Progenitor cell of endocrine pancreas (in vitro differentiated cells): ENCODE data around the gene GID4. TPM values are rescaled to one million over a fixed set of nuclear protein-coding genes. Genes with fewer than 3 reads are reported as not detected.
A peak's percentile ranks its signal among the peaks of the same experiment; 100 is the strongest.

Experiments
- DNase-seq: peaks from one replicate; pipeline ENCODE4 v3.0.0; 2021; ENCODE audit warnings: low spot score; ENCODE audit not compliant: unreplicated experiment
- H3K27ac Mint-ChIP-seq: 2 replicates; pipeline ENCODE4 v1.8.0; 2021; ENCODE audit warnings: mild to moderate bottlenecking, moderate library complexity, mixed read lengths
- H3K27me3 Mint-ChIP-seq: 2 replicates; pipeline ENCODE4 v1.8.0; 2021; ENCODE audit warnings: mixed read lengths
- H3K36me3 Mint-ChIP-seq: 2 replicates; pipeline ENCODE4 v1.8.0; 2022; ENCODE audit warnings: mixed read lengths; ENCODE audit not compliant: insufficient read depth
- H3K4me1 Mint-ChIP-seq: 2 replicates; pipeline ENCODE4 v1.8.0; 2021; ENCODE audit warnings: low read depth, mixed read lengths
- H3K4me3 Mint-ChIP-seq: 2 replicates; pipeline ENCODE4 v1.8.0; 2021; ENCODE audit warnings: low read depth, mild to moderate bottlenecking, moderate library complexity, mixed read lengths
- H3K9me3 Mint-ChIP-seq: 2 replicates; pipeline ENCODE4 v1.8.0; 2021; ENCODE audit warnings: low read depth, mixed read lengths
- total RNA-seq: library from RNA; stranded (reverse); gene quantifications from 2 replicates; pipeline ENCODE4 v1.2.1, GENCODE V29; 2021
- TF ChIP-seq, protein P1 (sequence below): fragments of 200-600 bp; sonication (generic); IDR thresholded peaks from one replicate; pipeline ENCODE4 v1.5.0; 2021; ENCODE audit warnings: antibody characterized with exemption, mild to moderate bottlenecking; ENCODE audit not compliant: unreplicated experiment

GID4 gene
- total RNA-seq, 1 donor from 2014 or later = 12.1 TPM

- no peak overlapping the region for H3K4me3 Mint-ChIP-seq
- peaks cover 1% of the 10 kb centered on the region for H3K4me1 Mint-ChIP-seq
- H3K9me3 Mint-ChIP-seq = no peaks in the 10 kb centered on the region
- no peak for DNase-seq
- H3K27me3 Mint-ChIP-seq = peaks cover 3% of the 10 kb centered on the region
- no peak overlapping the region for H3K27ac Mint-ChIP-seq
- TF ChIP-seq, protein P1, sequence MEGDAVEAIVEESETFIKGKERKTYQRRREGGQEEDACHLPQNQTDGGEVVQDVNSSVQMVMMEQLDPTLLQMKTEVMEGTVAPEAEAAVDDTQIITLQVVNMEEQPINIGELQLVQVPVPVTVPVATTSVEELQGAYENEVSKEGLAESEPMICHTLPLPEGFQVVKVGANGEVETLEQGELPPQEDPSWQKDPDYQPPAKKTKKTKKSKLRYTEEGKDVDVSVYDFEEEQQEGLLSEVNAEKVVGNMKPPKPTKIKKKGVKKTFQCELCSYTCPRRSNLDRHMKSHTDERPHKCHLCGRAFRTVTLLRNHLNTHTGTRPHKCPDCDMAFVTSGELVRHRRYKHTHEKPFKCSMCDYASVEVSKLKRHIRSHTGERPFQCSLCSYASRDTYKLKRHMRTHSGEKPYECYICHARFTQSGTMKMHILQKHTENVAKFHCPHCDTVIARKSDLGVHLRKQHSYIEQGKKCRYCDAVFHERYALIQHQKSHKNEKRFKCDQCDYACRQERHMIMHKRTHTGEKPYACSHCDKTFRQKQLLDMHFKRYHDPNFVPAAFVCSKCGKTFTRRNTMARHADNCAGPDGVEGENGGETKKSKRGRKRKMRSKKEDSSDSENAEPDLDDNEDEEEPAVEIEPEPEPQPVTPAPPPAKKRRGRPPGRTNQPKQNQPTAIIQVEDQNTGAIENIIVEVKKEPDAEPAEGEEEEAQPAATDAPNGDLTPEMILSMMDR = no peak
- H3K36me3 Mint-ChIP-seq = peaks cover 19% of the 10 kb centered on the region
Measured at GRCh38 chr17:18008496-18009268, 30.5 kb upstream of the GID4 start.

- TF ChIP-seq, protein P1 = no peak
- Mint-ChIP-seq H3K4me3 (no peak overlapping the region), H3K27me3 (peaks cover 3% of the 10 kb centered on the region), H3K4me1 (peaks cover 1% of the 10 kb centered on the region), H3K36me3 (peaks cover 19% of the 10 kb centered on the region), H3K9me3 (no peaks in the 10 kb centered on the region), H3K27ac (peak overlapping the region; percentile 41)
- DNase-seq = no peak
Measured at GRCh38 chr17:18009609-18010420, 29.4 kb upstream of the GID4 start.

DNA sequence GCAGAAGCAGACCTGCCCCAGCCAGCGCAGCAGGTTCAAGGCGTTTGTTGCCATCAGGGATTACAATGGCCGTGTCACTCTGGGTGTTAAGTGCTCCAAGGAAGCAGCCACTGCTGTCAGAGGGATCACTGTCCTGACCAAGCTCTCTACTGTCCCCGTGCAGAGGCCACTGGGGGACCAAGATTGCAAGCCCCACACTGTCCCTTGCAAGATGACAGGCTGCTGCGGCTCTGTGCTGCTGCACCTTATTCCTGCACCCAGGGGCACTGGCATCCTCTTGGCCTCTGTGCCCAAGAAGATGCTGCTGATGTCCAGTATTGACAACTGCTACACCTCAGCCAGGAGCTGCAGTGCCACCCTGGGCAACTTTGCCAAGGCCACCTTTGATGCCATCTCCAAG lies 27.9 kb upstream of the GID4 start:
- H3K4me3 Mint-ChIP-seq = no peak overlapping the region
- H3K27me3 Mint-ChIP-seq = peaks cover 3% of the 10 kb centered on the region
- H3K4me1 Mint-ChIP-seq = peaks cover 1% of the 10 kb centered on the region
- H3K36me3 Mint-ChIP-seq = peaks cover 21% of the 10 kb centered on the region
- no peak for DNase-seq
- TF ChIP-seq, protein P1 = no peak
- H3K9me3 Mint-ChIP-seq = no peaks in the 10 kb centered on the region
- H3K27ac Mint-ChIP-seq = no peak overlapping the region

DNA sequence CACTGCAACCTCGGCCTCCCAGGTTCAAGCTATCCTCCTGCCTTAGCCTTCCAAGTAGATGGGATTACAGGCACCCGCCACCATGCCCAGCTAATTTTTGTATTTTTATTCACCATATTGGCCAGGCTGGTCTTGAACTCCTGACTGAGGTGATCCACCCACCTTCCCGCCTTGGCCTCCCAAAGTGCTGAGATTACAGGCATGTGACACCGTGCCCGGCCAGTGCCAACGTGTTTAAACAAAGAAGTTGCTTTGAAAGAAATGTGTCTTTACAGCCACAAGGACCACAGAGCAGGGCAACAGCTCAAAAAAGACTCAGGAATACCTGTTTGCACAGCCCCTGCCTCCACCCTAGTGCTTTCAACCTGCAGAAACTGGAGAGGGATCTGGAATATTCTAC lies 25.2 kb upstream of the GID4 start:
- Mint-ChIP-seq H3K27ac (no peak overlapping the region), H3K4me3 (no peak overlapping the region), H3K9me3 (no peaks in the 10 kb centered on the region), H3K36me3 (peaks cover 16% of the 10 kb centered on the region), H3K27me3 (no peaks in the 10 kb centered on the region), H3K4me1 (peaks cover 3% of the 10 kb centered on the region)
- DNase-seq = no peak
- TF ChIP-seq, protein P1 = no peak

- no peak for DNase-seq
- Mint-ChIP-seq H3K36me3 (peaks cover 7% of the 10 kb centered on the region), H3K9me3 (no peaks in the 10 kb centered on the region), H3K4me3 (no peak overlapping the region), H3K27ac (peak overlapping the region; percentile 49), H3K4me1 (peaks cover 3% of the 10 kb centered on the region), H3K27me3 (no peaks in the 10 kb centered on the region)
- TF ChIP-seq, protein P1 = no peak
Measured at GRCh38 chr17:18015593-18015992, 23.6 kb upstream of the GID4 start.
